K562 (cell line): ENCODE results near the gene ENHO. TPM values are rescaled to one million over a fixed set of nuclear protein-coding genes. Genes with fewer than 3 reads are reported as not detected.

ENCODE experiments used
- ATAC-seq: fragments of 200-7000 bp; cut with Tn5 transposase; 3 replicates; pipeline ENCODE4 v1.9.1; 2020; ENCODE audit warnings: moderate library complexity
- BruUV-seq: library from RNA; stranded (reverse); fragments of 400-500 nt; replicated peaks from 2 replicates; lab custom pipeline; 2021; lab: Mats Ljungman, UMichigan
- CTCF ChIA-PET: fragments of 300-600 bp; formaldehyde crosslinking; extraction: SDS; loops from one replicate; lab custom pipeline; 2021; ENCODE audit warnings: low intra/inter-chr PET ratio; lab: Yijun Ruan, JAX
- POLR2A ChIA-PET: fragments of 300-600, 350-650 bp; sonication (Branson Sonifier 250); formaldehyde crosslinking; extraction: SDS; loops from one replicate; lab custom pipeline; 2021; ENCODE audit warnings: antibody characterized with exemption, inconsistent platforms; lab: Yijun Ruan, JAX
- DNase-seq, 4 experiments: peaks; one replicate each; pipeline versions ENCODE4 v3.0.0 to v3.0.0-alpha.2; 2011 to 2018; ENCODE audit warnings: low spot score in 3 of 4, mixed read lengths in 3 of 4; ENCODE audit errors: extremely low read depth in 1 of 4
- FAIRE-seq: peaks from 2 replicates; lab custom pipeline; 2011; peaks lifted over from hg19 to GRCh38; lab: Jason Lieb, UNC
- H2AFZ ChIP-seq: 2 replicates; pipeline ENCODE4 v1.6.0; 2011; ENCODE audit warnings: low read depth, low read length, control low read depth, inconsistent platforms
- H3K27ac ChIP-seq: fragments of 200-600 bp; 3 replicates; pipeline ENCODE4 v1.8.0; 2011; ENCODE audit warnings: low read depth, mild to moderate bottlenecking, control low read depth, inconsistent platforms, low read length, moderate library complexity, mixed read lengths; ENCODE audit errors: extremely low read depth
- H3K27me3 ChIP-seq, 2 experiments: fragments of 300-600 bp in 1 of 2; 2 replicates in 1 of 2; 3 replicates in 1 of 2; pipeline versions ENCODE4 v1.6.0 to v1.8.0; 2011; ENCODE audit warnings: inconsistent platforms in 2 of 2, low read length in 2 of 2, mild to moderate bottlenecking in 1 of 2, mixed read lengths in 1 of 2, moderate library complexity in 1 of 2; ENCODE audit not compliant: control insufficient read depth in 2 of 2, insufficient read depth in 2 of 2
- H3K36me3 ChIP-seq: fragments of 300-600 bp; 3 replicates; pipeline ENCODE4 v1.8.0; 2011; ENCODE audit warnings: mild to moderate bottlenecking, low read length, inconsistent platforms; ENCODE audit not compliant: control insufficient read depth, insufficient read depth
- H3K4me1 ChIP-seq, 2 experiments: fragments of 200-600 bp in 1 of 2; replicated peaks in 1 of 2; 2 replicates in 1 of 2; 3 replicates in 1 of 2; pipeline versions ENCODE4 v1.5.1 to v1.8.0; 2011; ENCODE audit warnings: inconsistent platforms in 2 of 2, low read length in 2 of 2, mild to moderate bottlenecking in 1 of 2, mixed read lengths in 1 of 2, moderate library complexity in 1 of 2; ENCODE audit not compliant: control insufficient read depth in 2 of 2, insufficient read depth in 2 of 2
- H3K4me2 ChIP-seq: 2 replicates; pipeline ENCODE4 v1.6.1; 2011; ENCODE audit warnings: low read length, control low read depth, inconsistent platforms, mixed read lengths; ENCODE audit not compliant: insufficient read depth
- H3K4me3 ChIP-seq: fragments of 200-600 bp; sonication (generic), shearing (Covaris generic); 2 replicates; pipeline ENCODE4 v1.5.1; 2016; ENCODE audit warnings: control low read depth, inconsistent platforms
- H3K79me2 ChIP-seq: fragments of 200-600 bp; 3 replicates; pipeline ENCODE4 v1.8.0; 2011; ENCODE audit warnings: low read length, inconsistent platforms; ENCODE audit not compliant: control insufficient read depth, insufficient read depth
- H3K9ac ChIP-seq, 2 experiments: 2 replicates each; pipeline versions ENCODE4 v1.6.0 to v1.6.1; 2011; ENCODE audit warnings: low read depth in 2 of 2, low read length in 2 of 2, control low read depth in 1 of 2, inconsistent platforms in 1 of 2, mild to moderate bottlenecking in 1 of 2, mixed read lengths in 1 of 2; ENCODE audit not compliant: insufficient read depth in 1 of 2
- H3K9me1 ChIP-seq: one replicate; pipeline ENCODE4 v1.6.0; 2011; ENCODE audit warnings: inconsistent platforms, mild to moderate bottlenecking, low read length, moderate library complexity; ENCODE audit not compliant: control insufficient read depth, insufficient read depth
- H3K9me3 ChIP-seq: replicated peaks from 2 replicates; pipeline ENCODE4 v1.5.1; 2011; ENCODE audit warnings: low read depth, low read length, inconsistent platforms; ENCODE audit not compliant: control insufficient read depth, insufficient read depth
- H4K20me1 ChIP-seq: replicated peaks from 2 replicates; pipeline ENCODE4 v1.6.1; 2011; ENCODE audit warnings: low read length, inconsistent platforms, mixed read lengths; ENCODE audit not compliant: control insufficient read depth, insufficient read depth
- CREBBP ChIP-seq: IDR thresholded peaks from one replicate; pipeline ENCODE4 v1.6.1; 2012; ENCODE audit warnings: low read depth, mild to moderate bottlenecking, control low read depth, inconsistent platforms, low read length
- DPF2 ChIP-seq: fragments of 450-650 bp; IDR thresholded peaks from 2 replicates; pipeline ENCODE4 v1.6.1; 2016
- FOSL1 ChIP-seq: fragments of 200-800 bp; sonication (Bioruptor generic); conservative IDR thresholded peaks from 2 replicates; pipeline ENCODE4 v1.6.1; 2016; ENCODE audit warnings: missing genetic modification characterization, missing compliant biosample characterization
- KAT7 ChIP-seq: sonication (generic); formaldehyde crosslinking; IDR thresholded peaks from 2 replicates; pipeline ENCODE4 v1.8.0; 2022; ENCODE audit warnings: missing genetic modification reagents, mild to moderate bottlenecking, borderline replicate concordance
- MECOM ChIP-seq: fragments of 250-450 bp; sonication (Bioruptor Pico); IDR thresholded peaks from 2 replicates; pipeline ENCODE4 v1.8.0; 2022; ENCODE audit warnings: inconsistent platforms
- MED1 ChIP-seq: sonication (generic); formaldehyde crosslinking; IDR thresholded peaks from 2 replicates; pipeline ENCODE4 v1.8.1; 2023; ENCODE audit warnings: missing genetic modification reagents, borderline replicate concordance
- NR2C2 ChIP-seq, 2 experiments: fragments of 200-800 bp in 1 of 2; sonication (Bioruptor generic) in 1 of 2; sonication (generic) in 1 of 2; formaldehyde crosslinking in 1 of 2; IDR thresholded peaks; 2 replicates each; pipeline versions ENCODE4 v1.6.1 to v1.8.0; 2016 to 2022; ENCODE audit warnings: mild to moderate bottlenecking in 1 of 2, missing compliant biosample characterization in 1 of 2, missing genetic modification characterization in 1 of 2, missing genetic modification reagents in 1 of 2
- PHTF2 ChIP-seq: fragments of 250-450 bp; sonication (Bioruptor Pico); IDR thresholded peaks from 2 replicates; pipeline ENCODE4 v1.5.0; 2021; ENCODE audit warnings: mild to moderate bottlenecking
- POLR3A ChIP-seq: IDR thresholded peaks from 2 replicates; pipeline ENCODE4 v1.6.1; 2011; ENCODE audit warnings: borderline replicate concordance, mild to moderate bottlenecking, moderate library complexity; ENCODE audit not compliant: insufficient read length, insufficient read depth; ENCODE audit errors: extremely low read depth
- PTTG1 ChIP-seq: fragments of 450-650 bp; IDR thresholded peaks from 2 replicates; pipeline ENCODE4 v1.6.1; 2016; ENCODE audit warnings: low read depth, mild to moderate bottlenecking, missing genetic modification characterization, missing compliant biosample characterization
- ZNF282 ChIP-seq: sonication (generic); formaldehyde crosslinking; IDR thresholded peaks from 2 replicates; pipeline ENCODE4 v1.8.1; 2023; ENCODE audit warnings: missing genetic modification reagents
- ZNF766 ChIP-seq: fragments of 200-800 bp; sonication (Bioruptor generic); conservative IDR thresholded peaks from 2 replicates; pipeline ENCODE4 v1.6.1; 2016; ENCODE audit warnings: missing genetic modification characterization, missing compliant biosample characterization
- ZSCAN29 ChIP-seq: fragments of 450-650 bp; IDR thresholded peaks from 2 replicates; pipeline ENCODE4 v1.6.1; 2017
- ZSCAN32 ChIP-seq: fragments of 450-650 bp; formaldehyde crosslinking; IDR thresholded peaks from 2 replicates; pipeline ENCODE4 v1.4.0; 2020; ENCODE audit warnings: mild to moderate bottlenecking, moderate library complexity
- WGBS: fragments of 100-300 bp; shearing (Covaris generic); methylation state at CpG from one replicate; pipeline ENCODE4 v1.1.6; 2016; ENCODE audit warnings: low coverage, mixed read lengths; ENCODE audit not compliant: insufficient coverage; ENCODE audit errors: missing lambda C conversion rate; 5-methylcytosine and 5-hydroxymethylcytosine counted together
- in situ Hi-C: fragments of 300-500 bp; cut with MboI; formaldehyde crosslinking; loops from 4 replicates; pipeline ENCODE4 v1.15.0; 2018; ENCODE audit warnings: inconsistent platforms, mixed read lengths
- intact Hi-C: fragments of 100-400 bp; cut with micrococcal nuclease; formaldehyde crosslinking; loops from 2 replicates; pipeline ENCODE4 v1.14.2; 2022
- polyA plus RNA-seq, 8 experiments: library from polyadenylated mRNA; depleted of rRNA in 4 of 8; stranded (reverse) in 5 of 8; unstranded in 3 of 8; fragments of >200 nt; fragmentation: Nextera tagmentation in 2 of 8; fragmentation: Illumina TruSeq in 1 of 8; extraction: Ambion mirVana in 2 of 8; extraction: Trizol in 1 of 8; gene quantifications; 2 replicates each; pipeline versions ENCODE4 v1.2.1 to v1.2.3, GENCODE V29; 2011 to 2014; ENCODE audit warnings: inconsistent platforms in 1 of 8, missing spikeins in 1 of 8
- total RNA-seq, 7 experiments: library from RNA; depleted of rRNA in 6 of 7; stranded (reverse); fragments of >200 nt in 6 of 7; fragmentation: Illumina TruSeq in 2 of 7; extraction: Trizol in 2 of 7; gene quantifications; 2 replicates each; pipeline versions ENCODE4 v1.2.1 to v1.2.3, GENCODE V29; 2011 to 2021; ENCODE audit warnings: low replicate concordance in 1 of 7
- TF ChIP-seq, protein P1 (sequence below): fragments of 450-650 bp; formaldehyde crosslinking; IDR thresholded peaks from 2 replicates; pipeline ENCODE4 v1.4.0; 2020; ENCODE audit warnings: mild to moderate bottlenecking, moderate library complexity
- TF ChIP-seq, protein P2 (sequence below): IDR thresholded peaks from 2 replicates; pipeline ENCODE4 v1.6.1; 2012; ENCODE audit warnings: low read depth, low read length, improper control_type of control experiment, borderline replicate concordance
- TF ChIP-seq, protein P3 (sequence below): fragments of 250-450 bp; sonication (Bioruptor Pico); IDR thresholded peaks from 2 replicates; pipeline ENCODE4 v1.4.0; 2020; ENCODE audit warnings: mild to moderate bottlenecking

The ENHO gene
- total and polyA plus RNA-seq, 9 of the 15 experiments (the other 6 are each of a cell fraction or from before 2014, with no cell fraction given) = 0.24 TPM; not detected in 8

DNA sequence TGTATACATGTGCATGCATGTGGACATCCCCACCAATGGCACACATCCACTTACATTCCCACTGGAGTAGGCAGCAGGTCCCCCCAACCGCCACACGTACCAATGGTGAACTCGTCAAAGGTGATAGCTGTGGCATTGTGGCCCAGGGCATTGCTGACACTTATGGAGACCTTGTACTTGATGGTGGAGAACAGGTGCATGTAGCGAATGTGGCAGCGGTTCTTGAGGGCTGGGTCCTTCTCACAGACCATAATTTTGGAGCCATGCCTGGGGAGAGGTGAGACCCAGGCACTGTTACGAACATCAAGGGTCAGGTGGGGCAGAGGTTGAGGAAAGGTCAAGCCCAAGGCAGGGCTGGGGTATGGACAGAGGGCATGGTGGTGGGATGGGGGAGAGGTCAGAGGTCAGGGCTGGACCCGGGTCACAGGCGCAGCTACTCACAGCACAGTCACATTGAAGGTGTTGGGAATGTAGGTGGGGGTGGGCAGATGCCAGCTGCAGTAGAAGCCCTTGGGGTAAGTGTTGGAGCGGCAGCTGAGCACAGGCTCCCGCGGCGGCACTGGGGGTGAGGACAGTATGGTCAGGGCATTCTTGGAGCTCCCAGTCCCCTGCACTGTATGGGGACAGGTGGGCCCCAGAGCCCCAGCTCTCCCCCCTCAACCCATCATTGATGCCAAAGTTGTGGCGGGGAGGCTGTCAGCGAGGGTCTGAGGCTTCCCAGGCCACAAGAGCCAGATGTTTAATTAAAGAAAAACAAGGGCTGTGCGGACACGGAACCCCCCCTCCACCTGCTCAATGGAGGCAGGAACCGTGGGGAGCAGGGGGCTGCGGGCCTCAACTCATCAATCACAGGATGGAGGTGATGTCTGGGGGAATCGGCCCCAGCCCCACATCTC is 34.9 kb upstream of the ENHO start:
- CTCF ChIA-PET = no interaction called here
- intact Hi-C loops = no loop called here
- in situ Hi-C loops = no loop called here
- TF ChIP-seq, protein P1, sequence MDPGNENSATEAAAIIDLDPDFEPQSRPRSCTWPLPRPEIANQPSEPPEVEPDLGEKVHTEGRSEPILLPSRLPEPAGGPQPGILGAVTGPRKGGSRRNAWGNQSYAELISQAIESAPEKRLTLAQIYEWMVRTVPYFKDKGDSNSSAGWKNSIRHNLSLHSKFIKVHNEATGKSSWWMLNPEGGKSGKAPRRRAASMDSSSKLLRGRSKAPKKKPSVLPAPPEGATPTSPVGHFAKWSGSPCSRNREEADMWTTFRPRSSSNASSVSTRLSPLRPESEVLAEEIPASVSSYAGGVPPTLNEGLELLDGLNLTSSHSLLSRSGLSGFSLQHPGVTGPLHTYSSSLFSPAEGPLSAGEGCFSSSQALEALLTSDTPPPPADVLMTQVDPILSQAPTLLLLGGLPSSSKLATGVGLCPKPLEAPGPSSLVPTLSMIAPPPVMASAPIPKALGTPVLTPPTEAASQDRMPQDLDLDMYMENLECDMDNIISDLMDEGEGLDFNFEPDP = no peak
- TF ChIP-seq ZSCAN29 (no peak), KAT7 (CRISPR knock-in tag) (no peak), ZSCAN32 (CRISPR knock-in tag) (no peak), MED1 (no peak), NR2C2 (CRISPR knock-in tag; IDR thresholded peaks at IDR 0.05) (no peak), NR2C2 (tag; IDR thresholded peaks at IDR 0.05) (no peak), FOSL1 (tag) (no peak), PHTF2 (CRISPR knock-in tag) (no peak), ZNF766 (CRISPR knock-in tag) (no peak), POLR3A (no peak), ZNF282 (CRISPR knock-in tag) (no peak), PTTG1 (tag) (no peak), CREBBP (no peak), MECOM (no peak), DPF2 (no peak)
- TF ChIP-seq, protein P2, sequence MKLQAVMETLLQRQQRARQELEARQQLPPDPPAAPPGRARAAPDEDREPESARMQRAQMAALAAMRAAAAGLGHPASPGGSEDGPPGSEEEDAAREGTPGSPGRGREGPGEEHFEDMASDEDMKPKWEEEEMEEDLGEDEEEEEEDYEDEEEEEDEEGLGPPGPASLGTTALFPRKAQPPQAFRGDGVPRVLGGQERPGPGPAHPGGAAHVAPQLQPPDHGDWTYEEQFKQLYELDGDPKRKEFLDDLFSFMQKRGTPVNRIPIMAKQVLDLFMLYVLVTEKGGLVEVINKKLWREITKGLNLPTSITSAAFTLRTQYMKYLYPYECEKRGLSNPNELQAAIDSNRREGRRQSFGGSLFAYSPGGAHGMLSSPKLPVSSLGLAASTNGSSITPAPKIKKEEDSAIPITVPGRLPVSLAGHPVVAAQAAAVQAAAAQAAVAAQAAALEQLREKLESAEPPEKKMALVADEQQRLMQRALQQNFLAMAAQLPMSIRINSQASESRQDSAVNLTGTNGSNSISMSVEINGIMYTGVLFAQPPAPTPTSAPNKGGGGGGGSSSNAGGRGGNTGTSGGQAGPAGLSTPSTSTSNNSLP = no peak
- TF ChIP-seq, protein P3, sequence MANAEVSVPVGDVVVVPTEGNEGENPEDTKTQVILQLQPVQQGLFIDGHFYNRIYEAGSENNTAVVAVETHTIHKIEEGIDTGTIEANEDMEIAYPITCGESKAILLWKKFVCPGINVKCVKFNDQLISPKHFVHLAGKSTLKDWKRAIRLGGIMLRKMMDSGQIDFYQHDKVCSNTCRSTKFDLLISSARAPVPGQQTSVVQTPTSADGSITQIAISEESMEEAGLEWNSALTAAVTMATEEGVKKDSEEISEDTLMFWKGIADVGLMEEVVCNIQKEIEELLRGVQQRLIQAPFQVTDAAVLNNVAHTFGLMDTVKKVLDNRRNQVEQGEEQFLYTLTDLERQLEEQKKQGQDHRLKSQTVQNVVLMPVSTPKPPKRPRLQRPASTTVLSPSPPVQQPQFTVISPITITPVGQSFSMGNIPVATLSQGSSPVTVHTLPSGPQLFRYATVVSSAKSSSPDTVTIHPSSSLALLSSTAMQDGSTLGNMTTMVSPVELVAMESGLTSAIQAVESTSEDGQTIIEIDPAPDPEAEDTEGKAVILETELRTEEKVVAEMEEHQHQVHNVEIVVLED (CRISPR knock-in tag) = no peak

More for the DNA sequence above, 34.9 kb upstream of the ENHO start:
- no peak for FAIRE-seq
- H3K9me3 ChIP-seq = no peaks in the 10 kb centered on the region
- no peaks in the 10 kb centered on the region for H4K20me1 ChIP-seq
- no peak overlapping the region for H3K4me2 ChIP-seq
- no peaks in the 10 kb centered on the region for H3K79me2 ChIP-seq
- H3K27ac ChIP-seq = no peak overlapping the region
- ATAC-seq = no peak
- H3K36me3 ChIP-seq = no peaks in the 10 kb centered on the region
- no peak overlapping the region for H3K4me3 ChIP-seq
- H2AFZ ChIP-seq = no peak overlapping the region
- under 1% methylated on average over 16 of the region's 19 CpGs for WGBS
- BruUV-seq = no TSS peak
- POLR2A ChIA-PET = no interaction called here
- H3K9me1 ChIP-seq = no peaks in the 10 kb centered on the region
- peaks cover 0 to 56% of the 10 kb centered on the region in 2 experiments; a peak in 4 of 5 replicates for H3K27me3 ChIP-seq
- H3K4me1 ChIP-seq = peaks cover 0 to 8% of the 10 kb centered on the region in 2 experiments; a peak in 2 of 5 replicates
- no peak overlapping the region; a peak in 1 of 4 replicates for H3K9ac ChIP-seq
- DNase-seq = no peak
